ENCODE measurements around the gene CHD9NB. TPM values are rescaled to one million over a fixed set of nuclear protein-coding genes. Genes with fewer than 3 reads are reported as not detected.

The CHD9NB gene
- 2.0 TPM for total RNA-seq (ENCODE audit: unreplicated experiment)
- long read RNA-seq, partial matches to known transcripts: 1 of 2 reads
- long read RNA-seq, other reads (novel, unspliced or antisense): 1 of 2 reads

DNA sequence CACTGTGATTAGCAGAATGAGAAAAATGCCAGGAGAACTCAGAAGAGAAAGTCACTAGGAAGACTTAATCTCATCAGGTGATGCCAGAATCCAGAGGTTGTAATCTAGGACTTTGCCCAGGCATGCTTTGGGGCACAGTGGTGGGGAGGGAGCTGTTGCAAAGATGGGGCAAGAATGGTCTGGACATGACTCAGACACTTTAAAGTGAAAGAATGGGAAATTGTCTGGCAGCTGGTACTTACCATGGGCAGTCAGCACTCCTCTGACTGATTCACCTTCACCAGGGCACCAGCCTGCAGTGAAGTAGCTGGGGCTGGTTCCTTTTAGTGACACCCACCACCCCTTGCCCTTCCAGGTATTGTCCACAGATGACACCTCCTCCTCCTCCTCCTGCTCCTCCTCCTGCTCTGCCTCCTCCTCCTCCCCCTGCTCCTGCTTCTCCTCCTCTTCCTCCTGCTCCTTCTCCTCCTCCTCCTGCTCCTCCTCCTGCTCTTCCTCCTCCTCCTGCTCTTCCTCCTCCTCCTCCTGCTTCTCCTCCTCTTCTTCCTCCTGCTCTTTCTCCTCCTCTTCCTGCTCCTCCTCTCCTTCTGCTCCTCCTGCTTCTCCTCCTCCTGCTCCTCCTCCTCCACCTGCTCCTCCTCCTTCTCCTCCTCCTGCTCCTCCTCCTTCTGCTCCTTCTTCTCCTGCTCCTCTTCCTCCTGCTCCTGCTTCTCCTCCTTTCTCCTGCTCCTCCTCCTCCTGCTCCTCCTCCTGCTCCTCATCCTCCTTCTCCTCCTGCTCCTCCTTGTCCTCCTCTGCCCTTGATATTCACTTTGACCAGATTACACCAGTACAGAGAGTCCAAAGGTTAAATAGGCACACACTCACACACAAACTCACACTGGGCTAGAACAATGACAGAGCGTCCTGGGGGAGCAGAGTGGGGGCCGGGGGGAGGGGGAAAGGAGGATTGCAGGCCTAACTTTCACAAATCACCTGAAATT lies at the start of gene CHD9NB:
CHD9NB (minus strand) TSS at position 379 of the 983 bp plus-strand sequence. CDS start 8,739 bp downstream, outside the sequence.
- Mint-ChIP-seq H3K4me1 (ENCODE audit: unreplicated experiment) (peaks cover 26% of the 10 kb centered on the region), H3K27ac (ENCODE audit: unreplicated experiment) (peak within 1 kb of the TSS; percentile 74), H3K27me3 (ENCODE audit: unreplicated experiment) (peaks cover 4% of the 10 kb centered on the region), H3K4me3 (ENCODE audit: unreplicated experiment) (peak within 1 kb of the TSS; percentile 63), H3K9me3 (ENCODE audit: unreplicated experiment) (no peaks in the 10 kb centered on the region), H3K36me3 (ENCODE audit: low read depth, unreplicated experiment) (no peaks in the 10 kb centered on the region)
- TF ChIP-seq, protein P1, sequence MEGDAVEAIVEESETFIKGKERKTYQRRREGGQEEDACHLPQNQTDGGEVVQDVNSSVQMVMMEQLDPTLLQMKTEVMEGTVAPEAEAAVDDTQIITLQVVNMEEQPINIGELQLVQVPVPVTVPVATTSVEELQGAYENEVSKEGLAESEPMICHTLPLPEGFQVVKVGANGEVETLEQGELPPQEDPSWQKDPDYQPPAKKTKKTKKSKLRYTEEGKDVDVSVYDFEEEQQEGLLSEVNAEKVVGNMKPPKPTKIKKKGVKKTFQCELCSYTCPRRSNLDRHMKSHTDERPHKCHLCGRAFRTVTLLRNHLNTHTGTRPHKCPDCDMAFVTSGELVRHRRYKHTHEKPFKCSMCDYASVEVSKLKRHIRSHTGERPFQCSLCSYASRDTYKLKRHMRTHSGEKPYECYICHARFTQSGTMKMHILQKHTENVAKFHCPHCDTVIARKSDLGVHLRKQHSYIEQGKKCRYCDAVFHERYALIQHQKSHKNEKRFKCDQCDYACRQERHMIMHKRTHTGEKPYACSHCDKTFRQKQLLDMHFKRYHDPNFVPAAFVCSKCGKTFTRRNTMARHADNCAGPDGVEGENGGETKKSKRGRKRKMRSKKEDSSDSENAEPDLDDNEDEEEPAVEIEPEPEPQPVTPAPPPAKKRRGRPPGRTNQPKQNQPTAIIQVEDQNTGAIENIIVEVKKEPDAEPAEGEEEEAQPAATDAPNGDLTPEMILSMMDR (IDR thresholded peaks at IDR 0.05; ENCODE audit: unreplicated experiment): no peak
- no peak for DNase-seq (ENCODE audit: low spot score)

DNA sequence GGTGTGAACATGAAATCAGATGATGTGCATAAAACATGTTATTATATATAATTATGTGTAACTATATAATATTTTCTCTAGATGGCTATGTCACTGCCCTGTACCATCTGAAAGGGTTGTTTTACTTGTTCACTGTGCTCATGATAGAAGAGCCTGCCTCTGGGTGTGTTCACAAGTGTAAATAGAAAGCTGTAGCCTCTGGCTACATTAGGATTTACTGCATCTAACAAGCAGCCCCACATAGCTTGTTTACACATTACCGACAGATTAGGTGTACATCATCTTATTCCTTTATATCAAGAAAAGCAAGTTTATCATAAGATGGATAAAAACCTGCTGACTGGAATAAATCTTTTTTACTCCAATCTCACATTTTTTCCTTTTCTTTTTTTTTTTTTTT lies 48.2 kb upstream of the CHD9NB start:
- peak overlapping the region; percentile 75 for H3K27ac Mint-ChIP-seq (ENCODE audit: unreplicated experiment)
- no peaks in the 10 kb centered on the region for H3K9me3 Mint-ChIP-seq (ENCODE audit: unreplicated experiment)
- peaks cover 9% of the 10 kb centered on the region for H3K36me3 Mint-ChIP-seq (ENCODE audit: low read depth, unreplicated experiment)
- no peak overlapping the region for H3K4me3 Mint-ChIP-seq (ENCODE audit: unreplicated experiment)
- TF ChIP-seq, protein P1 (IDR thresholded peaks at IDR 0.05; ENCODE audit: unreplicated experiment): no peak
- H3K27me3 Mint-ChIP-seq (ENCODE audit: unreplicated experiment): peaks cover 8% of the 10 kb centered on the region
- DNase-seq (ENCODE audit: low spot score): no peak
- peaks cover 33% of the 10 kb centered on the region for H3K4me1 Mint-ChIP-seq (ENCODE audit: unreplicated experiment)

DNA sequence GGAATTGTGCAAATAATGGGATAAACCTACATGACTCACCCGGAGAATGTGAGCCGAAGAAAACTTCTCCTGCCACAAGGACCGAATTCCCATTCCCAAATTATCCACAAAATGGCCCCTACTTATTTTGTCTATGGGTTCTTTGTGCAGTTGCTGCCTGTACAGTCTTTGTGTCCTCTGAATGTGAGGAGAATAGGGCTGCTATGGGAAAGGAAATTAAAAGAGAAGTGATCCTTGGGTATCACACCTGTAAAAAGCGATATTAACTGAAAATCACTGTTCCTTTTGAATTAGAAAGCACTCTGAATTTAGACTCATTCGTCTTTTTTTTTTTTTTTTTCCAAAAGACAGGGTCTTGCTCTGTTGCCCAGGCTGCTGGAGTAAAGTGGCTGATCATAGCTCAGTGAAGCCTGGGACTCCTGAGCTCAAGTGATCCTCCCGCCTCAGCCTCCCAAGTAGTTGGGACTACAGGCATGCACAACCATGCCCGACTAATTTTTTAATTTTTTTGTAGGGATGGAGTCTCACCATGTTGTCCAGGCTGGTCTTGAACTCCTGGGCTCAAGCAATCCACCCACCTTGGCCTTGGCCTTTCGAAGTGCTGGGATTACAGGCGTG lies 47.5 kb upstream of the CHD9NB start:
- no peak for DNase-seq (ENCODE audit: low spot score)
- TF ChIP-seq, protein P1 (IDR thresholded peaks at IDR 0.05; ENCODE audit: unreplicated experiment): no peak
- H3K4me3 Mint-ChIP-seq (ENCODE audit: unreplicated experiment): peak overlapping the region; percentile 47
- peaks cover 9% of the 10 kb centered on the region for H3K36me3 Mint-ChIP-seq (ENCODE audit: low read depth, unreplicated experiment)
- peak overlapping the region; percentile 75 for H3K27ac Mint-ChIP-seq (ENCODE audit: unreplicated experiment)
- H3K27me3 Mint-ChIP-seq (ENCODE audit: unreplicated experiment): peaks cover 8% of the 10 kb centered on the region
- no peaks in the 10 kb centered on the region for H3K9me3 Mint-ChIP-seq (ENCODE audit: unreplicated experiment)
- H3K4me1 Mint-ChIP-seq (ENCODE audit: unreplicated experiment): peaks cover 33% of the 10 kb centered on the region

DNA sequence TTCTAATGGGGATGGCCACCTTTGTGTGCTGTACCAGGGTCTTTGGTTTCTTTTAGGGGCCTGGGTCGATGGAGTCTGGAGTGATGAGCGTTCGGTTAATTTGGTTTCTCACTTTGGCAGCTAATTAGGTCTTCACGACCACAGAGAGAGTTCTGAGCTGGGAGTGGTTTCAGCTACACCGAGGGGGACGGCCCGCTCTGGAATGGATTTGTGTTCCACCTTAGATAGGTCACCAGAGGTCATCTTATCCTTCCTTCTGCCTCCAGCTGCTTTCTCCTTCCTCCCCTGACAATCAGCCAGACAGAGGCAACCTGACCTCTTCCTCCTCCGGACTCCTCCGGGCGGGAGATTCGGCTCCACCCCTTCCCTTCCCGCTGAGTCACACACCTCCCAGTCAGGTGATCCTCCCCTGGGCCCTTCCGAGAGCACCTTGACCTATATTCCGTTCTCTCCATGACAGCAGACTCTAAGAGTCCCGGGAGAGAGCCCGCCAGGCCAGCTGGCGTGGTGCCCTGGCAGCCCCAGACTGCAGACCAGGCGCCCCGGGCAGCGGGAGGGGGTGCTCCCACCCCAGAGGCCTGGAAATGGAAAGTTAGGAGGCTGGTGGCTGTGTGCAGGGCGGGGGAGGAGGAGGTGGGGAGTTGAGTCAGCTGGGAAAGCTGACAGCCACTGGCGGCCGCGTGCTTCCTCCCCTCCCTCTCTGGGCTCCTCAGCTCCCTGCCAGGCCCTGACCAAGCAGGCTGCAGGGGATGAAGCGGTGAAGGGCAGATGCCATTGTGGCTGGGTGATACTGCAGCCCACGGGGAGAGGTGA lies 46.8 kb upstream of the CHD9NB start:
- Mint-ChIP-seq H3K9me3 (ENCODE audit: unreplicated experiment) (no peaks in the 10 kb centered on the region), H3K4me1 (ENCODE audit: unreplicated experiment) (peaks cover 38% of the 10 kb centered on the region), H3K27ac (ENCODE audit: unreplicated experiment) (peak overlapping the region; percentile 99), H3K27me3 (ENCODE audit: unreplicated experiment) (peaks cover 8% of the 10 kb centered on the region), H3K36me3 (ENCODE audit: low read depth, unreplicated experiment) (peaks cover 9% of the 10 kb centered on the region), H3K4me3 (ENCODE audit: unreplicated experiment) (peak overlapping the region; percentile 75)
- DNase-seq (ENCODE audit: low spot score): peak; percentile 66
- TF ChIP-seq, protein P1 (IDR thresholded peaks at IDR 0.05; ENCODE audit: unreplicated experiment): no peak
